Hepatocyte (in vitro differentiated cells): ENCODE data around the gene RAMAC.

Experiments used
- EZH2phosphoT487 ChIP-seq: fragments of 200-600 bp; sonication (generic); IDR thresholded peaks from one replicate; pipeline ENCODE4 v1.6.1; 2018; ENCODE audit warnings: antibody characterized with exemption, mild to moderate bottlenecking, low read depth, moderate library complexity; ENCODE audit not compliant: unreplicated experiment, severe bottlenecking
- TF ChIP-seq, protein P1 (sequence below): fragments of 200-600 bp; sonication (generic); IDR thresholded peaks from 2 replicates; pipeline ENCODE4 v1.5.1; 2016; ENCODE audit warnings: antibody characterized with exemption, mild to moderate bottlenecking; ENCODE audit not compliant: poor library complexity

DNA sequence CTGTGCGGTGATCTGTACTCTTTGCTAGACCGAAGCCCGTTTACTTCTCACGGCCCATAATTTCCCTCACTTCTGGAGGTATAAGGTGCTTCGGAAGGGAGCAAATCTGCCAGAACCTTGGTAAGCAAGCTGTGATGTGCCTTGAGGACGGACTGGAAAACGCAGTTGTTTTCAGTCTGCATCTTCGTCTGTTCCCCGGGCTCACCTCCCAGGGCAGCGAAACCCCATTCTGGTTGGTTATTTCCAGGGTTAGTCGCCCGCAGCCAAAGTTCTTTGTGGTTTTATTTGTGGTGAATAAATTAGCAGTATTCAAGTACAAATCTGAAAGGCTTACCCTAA is 401 bp downstream of the RAMAC start:
- TF ChIP-seq, protein P1, sequence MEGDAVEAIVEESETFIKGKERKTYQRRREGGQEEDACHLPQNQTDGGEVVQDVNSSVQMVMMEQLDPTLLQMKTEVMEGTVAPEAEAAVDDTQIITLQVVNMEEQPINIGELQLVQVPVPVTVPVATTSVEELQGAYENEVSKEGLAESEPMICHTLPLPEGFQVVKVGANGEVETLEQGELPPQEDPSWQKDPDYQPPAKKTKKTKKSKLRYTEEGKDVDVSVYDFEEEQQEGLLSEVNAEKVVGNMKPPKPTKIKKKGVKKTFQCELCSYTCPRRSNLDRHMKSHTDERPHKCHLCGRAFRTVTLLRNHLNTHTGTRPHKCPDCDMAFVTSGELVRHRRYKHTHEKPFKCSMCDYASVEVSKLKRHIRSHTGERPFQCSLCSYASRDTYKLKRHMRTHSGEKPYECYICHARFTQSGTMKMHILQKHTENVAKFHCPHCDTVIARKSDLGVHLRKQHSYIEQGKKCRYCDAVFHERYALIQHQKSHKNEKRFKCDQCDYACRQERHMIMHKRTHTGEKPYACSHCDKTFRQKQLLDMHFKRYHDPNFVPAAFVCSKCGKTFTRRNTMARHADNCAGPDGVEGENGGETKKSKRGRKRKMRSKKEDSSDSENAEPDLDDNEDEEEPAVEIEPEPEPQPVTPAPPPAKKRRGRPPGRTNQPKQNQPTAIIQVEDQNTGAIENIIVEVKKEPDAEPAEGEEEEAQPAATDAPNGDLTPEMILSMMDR = no peak
- TF ChIP-seq EZH2phosphoT487 = no peak
